SK-N-SH (cell line): ENCODE results near the gene ZNF609. TPM values are rescaled to one million over a fixed set of nuclear protein-coding genes. Genes with fewer than 3 reads are reported as not detected.

Experiments
- CTCF ChIA-PET: fragments of 300-600, 350-600 bp; formaldehyde crosslinking; extraction: SDS; loops from one replicate; lab custom pipeline; 2021; lab: Yijun Ruan, JAX
- POLR2A ChIA-PET: fragments of 350-600 bp; sonication (Branson Sonifier 250); formaldehyde crosslinking; extraction: SDS; loops from one replicate; lab custom pipeline; 2020; ENCODE audit warnings: antibody characterized with exemption, inconsistent platforms; lab: Yijun Ruan, JAX
- DNase-seq: peaks from one replicate; pipeline ENCODE4 v3.0.0; 2012
- H2AFZ ChIP-seq: fragments of 200-600 bp; sonication (generic); 2 replicates; pipeline ENCODE4 v1.8.1; 2016; ENCODE audit warnings: antibody characterized with exemption, mild to moderate bottlenecking, low read depth
- H3F3A ChIP-seq: fragments of 200-600 bp; sonication (generic); replicated peaks from 2 replicates; pipeline ENCODE3; 2016; ENCODE audit warnings: antibody characterized with exemption, mild to moderate bottlenecking; ENCODE audit not compliant: insufficient read depth
- H3K27ac ChIP-seq, 2 experiments: fragments of 200-500 bp in 1 of 2; fragments of 200-600 bp in 1 of 2; sonication (Bioruptor generic) in 1 of 2; sonication (generic), shearing (Covaris generic) in 1 of 2; 2 replicates each; pipeline versions ENCODE4 v1.5.1 to v1.6.1; 2014 to 2016; ENCODE audit warnings: low read depth in 2 of 2, inconsistent platforms in 1 of 2, low read length in 1 of 2, mild to moderate bottlenecking in 1 of 2, mixed read lengths in 1 of 2
- H3K27me3 ChIP-seq: fragments of 200-600 bp; sonication (generic), shearing (Covaris generic); 2 replicates; pipeline ENCODE4 v1.6.1; 2016; ENCODE audit warnings: mixed run types; ENCODE audit not compliant: insufficient read depth
- H3K36me3 ChIP-seq, 2 experiments: fragments of 200-500 bp in 1 of 2; fragments of 200-600 bp in 1 of 2; sonication (Bioruptor generic) in 1 of 2; sonication (generic) in 1 of 2; replicated peaks in 1 of 2; 2 replicates each; pipeline versions ENCODE3 to v1.5.1; 2014 to 2016; ENCODE audit warnings: low read length in 1 of 2, mild to moderate bottlenecking in 1 of 2; ENCODE audit not compliant: insufficient read depth in 2 of 2, control insufficient read depth in 1 of 2
- H3K4me1 ChIP-seq, 2 experiments: fragments of 200-500 bp in 1 of 2; fragments of 200-600 bp in 1 of 2; sonication (Bioruptor generic) in 1 of 2; sonication (generic), shearing (Covaris generic) in 1 of 2; 2 replicates each; pipeline versions ENCODE4 v1.5.1 to v1.6.1; 2014 to 2016; ENCODE audit warnings: low read depth in 1 of 2, low read length in 1 of 2, mixed run types in 1 of 2; ENCODE audit not compliant: insufficient read depth in 2 of 2, control insufficient read depth in 1 of 2
- H3K4me2 ChIP-seq: fragments of 200-600 bp; sonication (generic), shearing (Covaris generic); 2 replicates; pipeline ENCODE4 v1.6.1; 2017; ENCODE audit warnings: mixed run types
- H3K4me3 ChIP-seq, 2 experiments: fragments of 200-500 bp in 1 of 2; fragments of 200-600 bp in 1 of 2; sonication (Bioruptor generic) in 1 of 2; sonication (generic), shearing (Covaris generic) in 1 of 2; 2 replicates each; pipeline versions ENCODE4 v1.5.1 to v1.8.1; 2014 to 2016; ENCODE audit warnings: low read depth in 2 of 2, inconsistent platforms in 1 of 2, low read length in 1 of 2, mild to moderate bottlenecking in 1 of 2, mixed read lengths in 1 of 2, moderate library complexity in 1 of 2
- H3K79me2 ChIP-seq: fragments of 200-600 bp; sonication (generic); 2 replicates; pipeline ENCODE4 v1.8.1; 2017; ENCODE audit warnings: mild to moderate bottlenecking; ENCODE audit not compliant: insufficient read depth
- H3K9ac ChIP-seq: fragments of 200-600 bp; sonication (generic); 2 replicates; pipeline ENCODE4 v1.6.1; 2017; ENCODE audit warnings: mixed run types
- H3K9me2 ChIP-seq: fragments of 200-600 bp; sonication (generic); 2 replicates; pipeline ENCODE4 v1.6.1; 2017; ENCODE audit warnings: mixed run types
- H3K9me3 ChIP-seq: fragments of 200-600 bp; sonication (generic); 2 replicates; pipeline ENCODE4 v1.6.1; 2017; ENCODE audit warnings: mixed run types, mild to moderate bottlenecking, moderate library complexity
- H4K20me1 ChIP-seq: fragments of 200-600 bp; sonication (generic); 2 replicates; pipeline ENCODE4 v1.6.1; 2017; ENCODE audit warnings: mild to moderate bottlenecking, mixed run types; ENCODE audit not compliant: insufficient read depth
- CTCF ChIP-seq: fragments of 200-600 bp; sonication (generic); IDR thresholded peaks from 2 replicates; pipeline ENCODE4 v1.6.1; 2017; ENCODE audit warnings: antibody characterized with exemption, mild to moderate bottlenecking, moderate library complexity
- EP300 ChIP-seq, 2 experiments: IDR thresholded peaks; 2 replicates each; pipeline versions ENCODE4 v1.4.0 to v1.6.1; 2012; ENCODE audit warnings: borderline replicate concordance in 1 of 2, low read depth in 1 of 2, low read length in 1 of 2
- FOXJ3 ChIP-seq: sonication (generic); formaldehyde crosslinking; IDR thresholded peaks from 2 replicates; pipeline ENCODE4 v1.5.1; 2020; ENCODE audit warnings: mild to moderate bottlenecking, missing genetic modification reagents
- FOXM1 ChIP-seq: IDR thresholded peaks from 2 replicates; pipeline ENCODE4 v1.4.0; 2012; ENCODE audit warnings: low read depth, mild to moderate bottlenecking
- GATA2 ChIP-seq: sonication (generic); formaldehyde crosslinking; IDR thresholded peaks from 2 replicates; pipeline ENCODE4 v1.5.0; 2020; ENCODE audit warnings: mild to moderate bottlenecking, missing genetic modification reagents
- MEF2A ChIP-seq: IDR thresholded peaks from 2 replicates; pipeline ENCODE4 v1.4.0; 2012; ENCODE audit warnings: low read depth, borderline replicate concordance
- NFIC ChIP-seq: IDR thresholded peaks from 2 replicates; pipeline ENCODE4 v1.4.0; 2012; ENCODE audit warnings: borderline replicate concordance
- NRF1 ChIP-seq: IDR thresholded peaks from 2 replicates; pipeline ENCODE4 v1.6.1; 2012; ENCODE audit warnings: low read depth, mild to moderate bottlenecking, low read length
- PBX3 ChIP-seq: IDR thresholded peaks from 2 replicates; pipeline ENCODE4; 2012
- POLR2AphosphoS5 ChIP-seq: IDR thresholded peaks from 2 replicates; pipeline ENCODE4 v1.6.1; 2012; ENCODE audit warnings: low read depth, low read length
- RAD21 ChIP-seq: IDR thresholded peaks from 2 replicates; pipeline ENCODE4 v1.6.1; 2012; ENCODE audit warnings: mild to moderate bottlenecking, low read length
- RCOR1 ChIP-seq: fragments of 150-350 bp; IDR thresholded peaks from 2 replicates; pipeline ENCODE4 v1.6.1; 2017; ENCODE audit warnings: antibody characterized with exemption, low read length
- REST ChIP-seq: IDR thresholded peaks from 2 replicates; pipeline ENCODE4 v1.6.1; 2012; ENCODE audit warnings: mild to moderate bottlenecking, low read depth, low read length, moderate library complexity
- RXRA ChIP-seq: IDR thresholded peaks from 2 replicates; pipeline ENCODE4 v1.4.0; 2012; ENCODE audit warnings: low read depth, mild to moderate bottlenecking, borderline replicate concordance
- SIN3A ChIP-seq: IDR thresholded peaks from 2 replicates; pipeline ENCODE4 v1.6.1; 2012; ENCODE audit warnings: low read depth, mild to moderate bottlenecking, low read length, moderate library complexity, borderline replicate concordance
- SMC3 ChIP-seq: IDR thresholded peaks from 2 replicates; pipeline ENCODE4 v1.6.1; 2012; ENCODE audit warnings: low read depth, low read length, improper control_type of control experiment
- TEAD4 ChIP-seq: IDR thresholded peaks from 2 replicates; pipeline ENCODE4 v1.4.0; 2012; ENCODE audit warnings: mild to moderate bottlenecking, borderline replicate concordance; ENCODE audit not compliant: insufficient read depth
- WGBS: methylation state at CpG from one replicate; pipeline ENCODE4 v1.1.6; 2017; ENCODE audit warnings: low lambda C conversion rate; 5-methylcytosine and 5-hydroxymethylcytosine counted together
- polyA plus RNA-seq, 3 experiments: library from polyadenylated mRNA; depleted of rRNA; stranded (reverse); fragments of >200 nt; gene quantifications; 2 replicates each; pipeline ENCODE4 v1.2.3, GENCODE V29; 2012
- TF ChIP-seq, protein P1 (sequence below): IDR thresholded peaks from 2 replicates; pipeline ENCODE4 v1.4.0; 2012; ENCODE audit warnings: low read depth, borderline replicate concordance
- TF ChIP-seq, protein P2 (sequence below): IDR thresholded peaks from 2 replicates; pipeline ENCODE4 v1.4.0; 2012; ENCODE audit warnings: low read depth, borderline replicate concordance
- TF ChIP-seq, protein P3 (sequence below): IDR thresholded peaks from 2 replicates; pipeline ENCODE4 v1.4.0; 2012; ENCODE audit warnings: low read depth
- TF ChIP-seq, protein P4 (sequence below): fragments of 150-350 bp; IDR thresholded peaks from 2 replicates; pipeline ENCODE4 v1.6.1; 2016; ENCODE audit warnings: mild to moderate bottlenecking, low read depth, low read length

The ZNF609 gene
- polyA plus RNA-seq, 1 of the 3 experiments (the other 2 are of a cell fraction), result 12.6 TPM

- TF ChIP-seq CTCF, result no peak
- TF ChIP-seq FOXJ3 (CRISPR knock-in tag), result no peak
- no peak for TF ChIP-seq SIN3A
- TF ChIP-seq RXRA, result no peak
- TF ChIP-seq, all 33 proteins: peak for 0
Observed at GRCh38 chr15:64542091-64542490, 81.7 kb downstream of the ZNF609 start (continued).

DNA sequence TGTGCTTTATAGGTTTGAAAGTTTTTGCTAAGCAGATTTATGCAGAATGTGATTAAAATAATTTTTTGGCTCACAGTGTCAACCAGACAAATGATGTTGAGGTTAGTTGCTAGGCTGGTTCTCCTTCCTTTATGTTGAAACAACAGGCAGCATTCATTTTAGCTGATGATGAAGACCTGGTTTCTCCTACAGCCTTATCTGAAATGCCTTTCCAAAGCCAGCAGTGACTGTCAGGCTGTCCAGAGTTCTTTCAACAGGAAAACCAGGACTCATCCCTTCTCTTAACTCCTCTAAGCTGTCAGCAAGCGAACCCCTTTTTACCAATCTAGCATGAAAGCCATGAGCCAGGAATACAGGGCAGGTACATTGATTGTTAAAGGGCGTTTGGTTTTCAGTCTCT lies 84.1 kb downstream of the ZNF609 start:
- no peak overlapping the region for H3K9ac ChIP-seq
- DNase-seq, result no peak
- TF ChIP-seq RCOR1 (no peak), EP300 (IDR thresholded peaks at IDR 0.05; ENCODE audit: borderline replicate concordance in 1 of 2, low read depth in 1 of 2, low read length in 1 of 2) (no peak), FOXM1 (no peak), NRF1 (no peak), TEAD4 (no peak), MEF2A (no peak), NFIC (no peak), PBX3 (no peak), FOXJ3 (CRISPR knock-in tag) (no peak), SIN3A (no peak), REST (no peak), GATA2 (no peak), RAD21 (no peak), SMC3 (no peak), POLR2AphosphoS5 (no peak)
- TF ChIP-seq, protein P1, sequence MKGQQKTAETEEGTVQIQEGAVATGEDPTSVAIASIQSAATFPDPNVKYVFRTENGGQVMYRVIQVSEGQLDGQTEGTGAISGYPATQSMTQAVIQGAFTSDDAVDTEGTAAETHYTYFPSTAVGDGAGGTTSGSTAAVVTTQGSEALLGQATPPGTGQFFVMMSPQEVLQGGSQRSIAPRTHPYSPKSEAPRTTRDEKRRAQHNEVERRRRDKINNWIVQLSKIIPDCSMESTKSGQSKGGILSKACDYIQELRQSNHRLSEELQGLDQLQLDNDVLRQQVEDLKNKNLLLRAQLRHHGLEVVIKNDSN, result no peak
- TF ChIP-seq, protein P2, sequence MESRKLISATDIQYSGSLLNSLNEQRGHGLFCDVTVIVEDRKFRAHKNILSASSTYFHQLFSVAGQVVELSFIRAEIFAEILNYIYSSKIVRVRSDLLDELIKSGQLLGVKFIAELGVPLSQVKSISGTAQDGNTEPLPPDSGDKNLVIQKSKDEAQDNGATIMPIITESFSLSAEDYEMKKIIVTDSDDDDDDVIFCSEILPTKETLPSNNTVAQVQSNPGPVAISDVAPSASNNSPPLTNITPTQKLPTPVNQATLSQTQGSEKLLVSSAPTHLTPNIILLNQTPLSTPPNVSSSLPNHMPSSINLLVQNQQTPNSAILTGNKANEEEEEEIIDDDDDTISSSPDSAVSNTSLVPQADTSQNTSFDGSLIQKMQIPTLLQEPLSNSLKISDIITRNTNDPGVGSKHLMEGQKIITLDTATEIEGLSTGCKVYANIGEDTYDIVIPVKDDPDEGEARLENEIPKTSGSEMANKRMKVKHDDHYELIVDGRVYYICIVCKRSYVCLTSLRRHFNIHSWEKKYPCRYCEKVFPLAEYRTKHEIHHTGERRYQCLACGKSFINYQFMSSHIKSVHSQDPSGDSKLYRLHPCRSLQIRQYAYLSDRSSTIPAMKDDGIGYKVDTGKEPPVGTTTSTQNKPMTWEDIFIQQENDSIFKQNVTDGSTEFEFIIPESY, result no peak
- TF ChIP-seq, protein P3, sequence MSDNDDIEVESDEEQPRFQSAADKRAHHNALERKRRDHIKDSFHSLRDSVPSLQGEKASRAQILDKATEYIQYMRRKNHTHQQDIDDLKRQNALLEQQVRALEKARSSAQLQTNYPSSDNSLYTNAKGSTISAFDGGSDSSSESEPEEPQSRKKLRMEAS, result no peak
- TF ChIP-seq, protein P4, sequence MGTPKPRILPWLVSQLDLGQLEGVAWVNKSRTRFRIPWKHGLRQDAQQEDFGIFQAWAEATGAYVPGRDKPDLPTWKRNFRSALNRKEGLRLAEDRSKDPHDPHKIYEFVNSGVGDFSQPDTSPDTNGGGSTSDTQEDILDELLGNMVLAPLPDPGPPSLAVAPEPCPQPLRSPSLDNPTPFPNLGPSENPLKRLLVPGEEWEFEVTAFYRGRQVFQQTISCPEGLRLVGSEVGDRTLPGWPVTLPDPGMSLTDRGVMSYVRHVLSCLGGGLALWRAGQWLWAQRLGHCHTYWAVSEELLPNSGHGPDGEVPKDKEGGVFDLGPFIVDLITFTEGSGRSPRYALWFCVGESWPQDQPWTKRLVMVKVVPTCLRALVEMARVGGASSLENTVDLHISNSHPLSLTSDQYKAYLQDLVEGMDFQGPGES, result no peak
- H3K79me2 ChIP-seq, result peaks cover 97% of the 10 kb centered on the region
- H3K4me1 ChIP-seq, result peaks cover 0 to 6% of the 10 kb centered on the region in 2 experiments; a peak in 2 of 4 replicates
- no peaks in the 10 kb centered on the region for H3K9me3 ChIP-seq
- no peaks in the 10 kb centered on the region for H3K27me3 ChIP-seq
- no peak overlapping the region for H3K4me3 ChIP-seq
- H3K4me2 ChIP-seq, result no peak overlapping the region
- peaks cover 50% of the 10 kb centered on the region for H4K20me1 ChIP-seq
- POLR2A ChIA-PET, result no interaction called here
- no peaks in the 10 kb centered on the region for H3K9me2 ChIP-seq
- H3F3A ChIP-seq, result peaks cover 5% of the 10 kb centered on the region
- no peaks in the 10 kb centered on the region for H3K36me3 ChIP-seq
- 95% methylated on average over 2 of the region's 2 CpGs for WGBS
- CTCF ChIA-PET, result interaction anchor here (1.3 kb wide), 1 partner anchor 22 kb away, joined by 3 read pairs; no protein-coding TSS in a partner anchor
- no peak overlapping the region for H2AFZ ChIP-seq
- H3K27ac ChIP-seq, result no peak overlapping the region; a peak in 1 of 4 replicates
